HCT116 (cell line): ENCODE data around the gene NCAPH2. TPM values are rescaled to one million over a fixed set of nuclear protein-coding genes. Genes with fewer than 3 reads are reported as not detected.

ENCODE experiments used
- ATAC-seq: fragments of 200-7000 bp; cut with Tn5 transposase; 2 replicates; pipeline ENCODE4 v1.9.1; 2020; ENCODE audit warnings: mild to moderate bottlenecking, moderate library complexity
- BruUV-seq: library from RNA; stranded (reverse); fragments of 400-500 nt; replicated peaks from 2 replicates; lab custom pipeline; 2021; lab: Mats Ljungman, UMichigan
- CTCF ChIA-PET: fragments of 300-600 bp; sonication (Branson Sonifier 250); formaldehyde crosslinking; loops from one replicate; lab custom pipeline; 2021; ENCODE audit warnings: antibody characterized with exemption; lab: Charles Lee
- POLR2A ChIA-PET: fragments of 300-600, 350-600 bp; sonication (Branson Sonifier 250); formaldehyde crosslinking; loops from one replicate; lab custom pipeline; 2021; ENCODE audit warnings: antibody characterized with exemption; lab: Charles Lee
- RAD21 ChIA-PET, 2 experiments: fragments of 300-600 bp; sonication (Branson Sonifier 250); formaldehyde crosslinking; loops; one replicate each; lab custom pipeline; 2023; ENCODE audit warnings: low total read pairs in 2 of 2; ENCODE audit not compliant: uncharacterized antibody in 2 of 2, unreplicated experiment in 2 of 2, low non-redundant PET in 1 of 2; lab: Charles Lee
- DNase-seq: peaks from one replicate; pipeline ENCODE4 v3.0.0-alpha.2; 2010; ENCODE audit warnings: low read depth, low spot score
- H2AFZ ChIP-seq: fragments of 200-600 bp; shearing (Covaris generic), sonication (generic); 2 replicates; pipeline ENCODE4 v1.6.1; 2017; ENCODE audit warnings: low read depth, mixed run types, mixed read lengths, antibody characterized with exemption, low read length; ENCODE audit not compliant: poor library complexity, severe bottlenecking
- H3K27ac ChIP-seq: 2 replicates; pipeline ENCODE4 v1.5.1; 2012; ENCODE audit warnings: low read depth, low read length
- H3K27me3 ChIP-seq: fragments of 200-600 bp; sonication (generic); 2 replicates; pipeline ENCODE4 v1.6.1; 2016; ENCODE audit warnings: mixed run types, low read length, mixed read lengths; ENCODE audit not compliant: insufficient read depth
- H3K36me3 ChIP-seq, 2 experiments: fragments of 200-500 bp in 1 of 2; fragments of 200-600 bp in 1 of 2; sonication (Bioruptor generic) in 1 of 2; sonication (generic) in 1 of 2; 2 replicates each; pipeline versions ENCODE4 v1.5.1 to v1.6.1; 2014 to 2016; ENCODE audit warnings: low read length in 2 of 2, inconsistent platforms in 1 of 2, mixed read lengths in 1 of 2, mixed run types in 1 of 2; ENCODE audit not compliant: insufficient read depth in 2 of 2, control insufficient read depth in 1 of 2
- H3K4me1 ChIP-seq, 2 experiments: fragments of 200-600 bp in 1 of 2; sonication (generic) in 1 of 2; 2 replicates each; pipeline versions ENCODE4 v1.5.1 to v1.6.1; 2012 to 2017; ENCODE audit warnings: low read length in 2 of 2, inconsistent platforms in 1 of 2, mild to moderate bottlenecking in 1 of 2, mixed read lengths in 1 of 2, mixed run types in 1 of 2, moderate library complexity in 1 of 2; ENCODE audit not compliant: insufficient read depth in 2 of 2, control insufficient read depth in 1 of 2
- H3K4me2 ChIP-seq: fragments of 200-600 bp; sonication (generic); 2 replicates; pipeline ENCODE4 v1.6.1; 2017; ENCODE audit warnings: mixed run types, low read length, mixed read lengths
- H3K4me3 ChIP-seq, 2 experiments: fragments of 200-600 bp in 1 of 2; sonication (generic) in 1 of 2; replicated peaks in 1 of 2; 2 replicates each; pipeline ENCODE4 v1.5.1; 2011 to 2016; ENCODE audit warnings: low read length in 2 of 2, control low read depth in 1 of 2, low read depth in 1 of 2, mild to moderate bottlenecking in 1 of 2, mixed read lengths in 1 of 2, mixed run types in 1 of 2
- H3K79me2 ChIP-seq: fragments of 200-600 bp; sonication (generic); 2 replicates; pipeline ENCODE4 v1.6.1; 2017; ENCODE audit warnings: mild to moderate bottlenecking, mixed run types, low read length, moderate library complexity, mixed read lengths; ENCODE audit not compliant: insufficient read depth
- H3K9ac ChIP-seq: fragments of 200-600 bp; sonication (generic); 2 replicates; pipeline ENCODE4 v1.6.1; 2016; ENCODE audit warnings: low read length, mixed read lengths
- H3K9me2 ChIP-seq: fragments of 200-600 bp; sonication (generic), shearing (Covaris generic); 2 replicates; pipeline ENCODE4 v1.6.1; 2017; ENCODE audit warnings: mixed run types, mild to moderate bottlenecking, moderate library complexity; ENCODE audit not compliant: insufficient read depth
- H3K9me3 ChIP-seq, 2 experiments: fragments of 200-500 bp in 1 of 2; fragments of 200-600 bp in 1 of 2; sonication (Bioruptor generic) in 1 of 2; sonication (generic) in 1 of 2; 2 replicates each; pipeline ENCODE4 v1.6.1; 2014 to 2017; ENCODE audit warnings: low read length in 2 of 2, mixed read lengths in 2 of 2, inconsistent platforms in 1 of 2, low read depth in 1 of 2, mild to moderate bottlenecking in 1 of 2, mixed run types in 1 of 2, moderate library complexity in 1 of 2; ENCODE audit not compliant: control insufficient read depth in 1 of 2, insufficient read depth in 1 of 2
- H4K20me1 ChIP-seq: fragments of 200-600 bp; sonication (generic), shearing (Covaris generic); 2 replicates; pipeline ENCODE4 v1.6.1; 2017; ENCODE audit warnings: mixed run types, mild to moderate bottlenecking, moderate library complexity; ENCODE audit not compliant: insufficient read depth
- CBX3 ChIP-seq: IDR thresholded peaks from 2 replicates; pipeline ENCODE4 v1.6.1; 2012; ENCODE audit warnings: low read depth
- CEBPB ChIP-seq: IDR thresholded peaks from 2 replicates; pipeline ENCODE4 v1.6.1; 2012; ENCODE audit warnings: low read depth
- CTCF ChIP-seq, 3 experiments: fragments of 200-600 bp in 1 of 3; sonication (generic) in 1 of 3; IDR thresholded peaks in 2 of 3; conservative IDR thresholded peaks in 1 of 3; 2 replicates each; pipeline ENCODE4 v1.5.1; 2012 to 2017; ENCODE audit warnings: low read depth in 2 of 3, low read length in 2 of 3, antibody characterized with exemption in 1 of 3, borderline replicate concordance in 1 of 3, control low read depth in 1 of 3, mild to moderate bottlenecking in 1 of 3, mixed read lengths in 1 of 3, mixed run types in 1 of 3, moderate library complexity in 1 of 3; ENCODE audit not compliant: insufficient read depth in 1 of 3
- EGR1 ChIP-seq: IDR thresholded peaks from 2 replicates; pipeline ENCODE4 v1.6.1; 2012; ENCODE audit warnings: low read depth
- ELF1 ChIP-seq: IDR thresholded peaks from 2 replicates; pipeline ENCODE4 v1.6.1; 2012; ENCODE audit warnings: low read depth, borderline replicate concordance
- EZH2 ChIP-seq: fragments of 200-600 bp; sonication (generic); IDR thresholded peaks from 2 replicates; pipeline ENCODE4 v1.6.1; 2017; ENCODE audit warnings: antibody characterized with exemption, mixed run types
- EZH2phosphoT487 ChIP-seq: fragments of 200-600 bp; IDR thresholded peaks from 2 replicates; pipeline ENCODE4 v1.6.1; 2018; ENCODE audit warnings: antibody characterized with exemption, borderline replicate concordance
- FOSL1 ChIP-seq: IDR thresholded peaks from 2 replicates; pipeline ENCODE4 v1.6.1; 2012; ENCODE audit warnings: low read depth
- JUND ChIP-seq: IDR thresholded peaks from 2 replicates; pipeline ENCODE4 v1.6.1; 2012
- POLR2A ChIP-seq: IDR thresholded peaks from 2 replicates; pipeline ENCODE4 v1.7.0; 2011; ENCODE audit warnings: borderline replicate concordance; ENCODE audit not compliant: insufficient read depth, insufficient read length; ENCODE audit errors: extremely low read depth
- POLR2AphosphoS5 ChIP-seq: IDR thresholded peaks from 2 replicates; pipeline ENCODE4 v1.6.1; 2011; ENCODE audit warnings: mild to moderate bottlenecking, low read depth, low read length, moderate library complexity
- RAD21 ChIP-seq: IDR thresholded peaks from 2 replicates; pipeline ENCODE4 v1.6.1; 2012; ENCODE audit warnings: low read depth, mild to moderate bottlenecking
- REST ChIP-seq: IDR thresholded peaks from 2 replicates; pipeline ENCODE4 v1.6.1; 2012; ENCODE audit warnings: low read depth
- SIN3A ChIP-seq: IDR thresholded peaks from 2 replicates; pipeline ENCODE4 v1.6.1; 2012; ENCODE audit warnings: low read depth
- SRF ChIP-seq: IDR thresholded peaks from 2 replicates; pipeline ENCODE4 v1.6.1; 2012; ENCODE audit warnings: low read depth
- TCF7L2 ChIP-seq: IDR thresholded peaks from 2 replicates; pipeline ENCODE4 v1.7.0; 2011; ENCODE audit warnings: borderline replicate concordance, inconsistent platforms; ENCODE audit not compliant: insufficient read depth, insufficient read length; ENCODE audit errors: extremely low read depth
- YY1 ChIP-seq: IDR thresholded peaks from 2 replicates; pipeline ENCODE4 v1.6.1; 2011; ENCODE audit warnings: low read length, low read depth, moderate library complexity, mild to moderate bottlenecking; ENCODE audit not compliant: insufficient replicate concordance; ENCODE audit errors: extremely low read depth
- ZBTB33 ChIP-seq: IDR thresholded peaks from 2 replicates; pipeline ENCODE4 v1.6.1; 2011; ENCODE audit warnings: mild to moderate bottlenecking, low read length, moderate library complexity; ENCODE audit not compliant: insufficient replicate concordance; ENCODE audit errors: extremely low read depth
- ZFX ChIP-seq: fragments of 450-650 bp; IDR thresholded peaks from 2 replicates; pipeline ENCODE4 v1.6.1; 2017
- ZNF274 ChIP-seq: fragments of 200-500 bp; sonication (Bioruptor generic); IDR thresholded peaks from 2 replicates; pipeline ENCODE4 v1.6.1; 2014; ENCODE audit warnings: mild to moderate bottlenecking, low read depth, low read length, inconsistent platforms
- intact Hi-C: fragments of 100-400 bp; cut with micrococcal nuclease; formaldehyde crosslinking; loops from 2 replicates; pipeline ENCODE4 v1.10.0; 2022
- total RNA-seq: library from RNA; stranded (reverse); gene quantifications from one replicate; pipeline ENCODE4 v1.2.1, GENCODE V29; 2021; ENCODE audit not compliant: unreplicated experiment

Gene NCAPH2
- total RNA-seq, 1 experiment from 2014 or later: 99.1 TPM

- no TSS peak for BruUV-seq
- Histone ChIP-seq H3K9ac (no peak overlapping the region), H4K20me1 (no peaks in the 10 kb centered on the region), H3K4me3 (no peak overlapping the region), H3K27me3 (no peaks in the 10 kb centered on the region), H3K79me2 (no peaks in the 10 kb centered on the region), H3K36me3 (no peaks in the 10 kb centered on the region), H3K4me2 (no peak overlapping the region), H2AFZ (no peak overlapping the region), H3K4me1 (no peaks in the 10 kb centered on the region; a peak in 1 of 4 replicates), H3K27ac (no peak overlapping the region), H3K9me3 (no peaks in the 10 kb centered on the region), H3K9me2 (no peaks in the 10 kb centered on the region)
- intact Hi-C loops: no loop called here
- TF ChIP-seq ZFX: no peak
- TF ChIP-seq CTCF (IDR thresholded peaks at IDR 0.05 in 2 of 3, conservative IDR thresholded peaks at IDR 0.05 in 1 of 3; ENCODE audit: borderline replicate concordance in 1 of 3, insufficient read depth in 1 of 3, low read depth in 2 of 3, low read length in 2 of 3): no peak
- TF ChIP-seq CEBPB: no peak
- TF ChIP-seq FOSL1: no peak
- TF ChIP-seq SIN3A: no peak
- no peak for TF ChIP-seq TCF7L2
- no peak for TF ChIP-seq REST
- TF ChIP-seq ELF1: no peak
- TF ChIP-seq EGR1: no peak
- no peak for TF ChIP-seq RAD21
- no peak for TF ChIP-seq ZBTB33
- TF ChIP-seq SRF: no peak
- TF ChIP-seq POLR2A: no peak
- TF ChIP-seq POLR2AphosphoS5: no peak
- no peak for TF ChIP-seq CBX3
- no peak for TF ChIP-seq EZH2phosphoT487
- TF ChIP-seq EZH2: no peak
- no peak for TF ChIP-seq YY1
- TF ChIP-seq JUND: no peak
- TF ChIP-seq ZNF274: no peak
- CTCF ChIA-PET: no interaction called here
- DNase-seq (no peak), ATAC-seq (no peak)
- RAD21 ChIA-PET: no interaction called here
- POLR2A ChIA-PET: interaction anchor here (0.7 to 1.8 kb wide), 2 partner anchors 11 to 260 kb away, joined by 3 to 7 read pairs; partner anchors contain the start of gene KLHDC7B
Observed at GRCh38 chr22:50556703-50557102, 48.7 kb downstream of the NCAPH2 start.
